Prostate gland (tissue), 2 donors: Measurements from ENCODE around the gene TUBB4A.

ENCODE experiments used
- POLR2A ChIP-seq: fragments of 450-650 bp; IDR thresholded peaks from one replicate; pipeline ENCODE4 v1.6.1; 2016; ENCODE audit warnings: antibody characterized with exemption, mild to moderate bottlenecking
- TF ChIP-seq, protein P1 (sequence below), 4 experiments: fragments of 200-600 bp in 2 of 4; fragments of 450-650 bp in 2 of 4; sonication (generic) in 2 of 4; IDR thresholded peaks; 1 replicate in 3 of 4; 2 replicates in 1 of 4; pipeline ENCODE4 v1.5.1; 2016 to 2019; ENCODE audit warnings: antibody characterized with exemption in 4 of 4, mild to moderate bottlenecking in 2 of 4, moderate library complexity in 2 of 4

DNA sequence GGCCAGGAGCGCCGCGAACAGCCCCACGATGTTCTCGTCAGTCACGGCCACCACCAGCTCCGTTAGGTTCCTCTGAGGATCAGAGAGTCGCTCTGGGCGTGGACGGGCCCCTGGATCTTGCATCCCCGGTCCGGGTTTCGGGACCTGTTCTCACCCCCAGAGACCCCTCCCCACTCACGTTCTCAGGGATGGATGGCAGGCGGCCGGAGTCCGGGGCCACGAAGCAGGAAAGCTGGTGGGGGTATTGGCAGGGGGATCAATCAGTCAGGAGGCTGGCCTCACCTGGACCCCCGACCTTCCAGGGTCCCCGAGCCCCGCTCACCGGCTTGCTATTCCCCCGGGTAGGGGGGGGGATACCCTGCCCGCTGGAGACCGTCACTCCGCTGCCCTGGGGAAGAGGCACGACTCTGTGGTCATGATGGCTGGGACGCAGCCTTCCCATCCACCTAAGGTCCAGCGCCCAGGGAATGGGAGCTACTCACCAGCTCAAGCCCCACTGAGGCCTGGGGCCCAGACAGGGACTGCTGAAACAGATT lies 25.1 kb downstream of the TUBB4A start:
- TF ChIP-seq, protein P1, sequence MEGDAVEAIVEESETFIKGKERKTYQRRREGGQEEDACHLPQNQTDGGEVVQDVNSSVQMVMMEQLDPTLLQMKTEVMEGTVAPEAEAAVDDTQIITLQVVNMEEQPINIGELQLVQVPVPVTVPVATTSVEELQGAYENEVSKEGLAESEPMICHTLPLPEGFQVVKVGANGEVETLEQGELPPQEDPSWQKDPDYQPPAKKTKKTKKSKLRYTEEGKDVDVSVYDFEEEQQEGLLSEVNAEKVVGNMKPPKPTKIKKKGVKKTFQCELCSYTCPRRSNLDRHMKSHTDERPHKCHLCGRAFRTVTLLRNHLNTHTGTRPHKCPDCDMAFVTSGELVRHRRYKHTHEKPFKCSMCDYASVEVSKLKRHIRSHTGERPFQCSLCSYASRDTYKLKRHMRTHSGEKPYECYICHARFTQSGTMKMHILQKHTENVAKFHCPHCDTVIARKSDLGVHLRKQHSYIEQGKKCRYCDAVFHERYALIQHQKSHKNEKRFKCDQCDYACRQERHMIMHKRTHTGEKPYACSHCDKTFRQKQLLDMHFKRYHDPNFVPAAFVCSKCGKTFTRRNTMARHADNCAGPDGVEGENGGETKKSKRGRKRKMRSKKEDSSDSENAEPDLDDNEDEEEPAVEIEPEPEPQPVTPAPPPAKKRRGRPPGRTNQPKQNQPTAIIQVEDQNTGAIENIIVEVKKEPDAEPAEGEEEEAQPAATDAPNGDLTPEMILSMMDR (IDR thresholded peaks at IDR 0.05): no peak
- no peak for TF ChIP-seq POLR2A
